K562 (cell line): ENCODE data around the gene REEP2. TPM values are rescaled to one million over a fixed set of nuclear protein-coding genes. Genes with fewer than 3 reads are reported as not detected.

Experiments
- ADNP ChIP-seq: fragments of 200-800 bp; sonication (Bioruptor generic); IDR thresholded peaks from 2 replicates; pipeline ENCODE4 v1.6.1; 2016; ENCODE audit warnings: missing genetic modification characterization, missing compliant biosample characterization
- CBFA2T2 ChIP-seq: fragments of 450-650 bp; conservative IDR thresholded peaks from 2 replicates; pipeline ENCODE4 v1.6.1; 2017; ENCODE audit warnings: mild to moderate bottlenecking
- CBX2 ChIP-seq: fragments of 200-600 bp; sonication (generic); IDR thresholded peaks from one replicate; pipeline ENCODE4 v1.6.1; 2012; ENCODE audit warnings: mild to moderate bottlenecking, low read length, inconsistent platforms; ENCODE audit not compliant: insufficient read depth, poor library complexity, severe bottlenecking
- CEBPB ChIP-seq: fragments of 450-650 bp; IDR thresholded peaks from 2 replicates; pipeline ENCODE4 v1.6.1; 2016; ENCODE audit warnings: missing genetic modification characterization, missing compliant biosample characterization
- E2F3 ChIP-seq: fragments of 250-450 bp; sonication (Bioruptor Pico); IDR thresholded peaks from 2 replicates; pipeline ENCODE4 v1.4.0; 2020; ENCODE audit warnings: mild to moderate bottlenecking
- ELF1 ChIP-seq: fragments of 200-800 bp; sonication (Bioruptor generic); IDR thresholded peaks from 2 replicates; pipeline ENCODE4 v1.6.1; 2016; ENCODE audit warnings: missing genetic modification characterization, missing compliant biosample characterization
- FOSL1 ChIP-seq: fragments of 200-800 bp; sonication (Bioruptor generic); conservative IDR thresholded peaks from 2 replicates; pipeline ENCODE4 v1.6.1; 2016; ENCODE audit warnings: missing genetic modification characterization, missing compliant biosample characterization
- HNRNPK ChIP-seq: fragments of 200-400 bp; formaldehyde crosslinking; IDR thresholded peaks from one replicate; pipeline ENCODE4 v1.6.1; 2018; ENCODE audit warnings: mild to moderate bottlenecking, low read depth, low read length; ENCODE audit not compliant: poor library complexity, severe bottlenecking
- KAT8 ChIP-seq: fragments of 450-650 bp; IDR thresholded peaks from 2 replicates; pipeline ENCODE4 v1.6.1; 2016; ENCODE audit warnings: low read depth, mild to moderate bottlenecking
- KDM1A ChIP-seq, 2 experiments: fragments of 450-650 bp; IDR thresholded peaks; 2 replicates each; pipeline ENCODE4 v1.6.1; 2016; ENCODE audit warnings: mild to moderate bottlenecking in 2 of 2
- MAZ ChIP-seq, 2 experiments: fragments of 450-650 bp in 1 of 2; sonication (generic) in 1 of 2; formaldehyde crosslinking; IDR thresholded peaks in 1 of 2; conservative IDR thresholded peaks in 1 of 2; 2 replicates each; pipeline versions ENCODE4 v1.4.0 to v1.5.0; 2020; ENCODE audit warnings: mild to moderate bottlenecking in 1 of 2, missing genetic modification reagents in 1 of 2
- MCM2 ChIP-seq: fragments of 450-650 bp; IDR thresholded peaks from 2 replicates; pipeline ENCODE4 v1.6.1; 2017; ENCODE audit warnings: low read depth, mild to moderate bottlenecking
- NFE2L1 ChIP-seq: fragments of 450-650 bp; IDR thresholded peaks from 2 replicates; pipeline ENCODE4 v1.6.1; 2016; ENCODE audit warnings: missing genetic modification characterization, low read depth, mild to moderate bottlenecking, missing compliant biosample characterization, moderate library complexity, borderline replicate concordance
- RCOR1 ChIP-seq, 2 experiments: IDR thresholded peaks; 2 replicates each; pipeline ENCODE4 v1.6.1; 2012; ENCODE audit warnings: low read depth in 2 of 2, low read length in 2 of 2, borderline replicate concordance in 1 of 2, improper control_type of control experiment in 1 of 2
- SPI1 ChIP-seq: IDR thresholded peaks from 2 replicates; pipeline ENCODE4 v1.6.1; 2011; ENCODE audit warnings: low read depth, low read length, control low read depth, borderline replicate concordance
- TAF1 ChIP-seq: IDR thresholded peaks from 2 replicates; pipeline ENCODE4 v1.6.1; 2011; ENCODE audit warnings: mild to moderate bottlenecking, low read length, moderate library complexity; ENCODE audit not compliant: insufficient read depth, control insufficient read depth, severe bottlenecking; ENCODE audit errors: extremely low read depth
- TBP ChIP-seq: optimal IDR thresholded peaks from 2 replicates; pipeline ENCODE3; 2011; ENCODE audit warnings: low read depth, low read length, improper control_type of control experiment
- ZNF253 ChIP-seq: fragments of 250-450 bp; sonication (Bioruptor Pico); conservative IDR thresholded peaks from 2 replicates; pipeline ENCODE4 v1.6.1; 2021; ENCODE audit warnings: mild to moderate bottlenecking
- ZNF717 ChIP-seq: fragments of 250-450 bp; sonication (Bioruptor Pico); IDR thresholded peaks from 2 replicates; pipeline ENCODE4 v1.5.0; 2021
- polyA plus RNA-seq, 8 experiments: library from polyadenylated mRNA; depleted of rRNA in 4 of 8; stranded (reverse) in 5 of 8; unstranded in 3 of 8; fragments of >200 nt; fragmentation: Nextera tagmentation in 2 of 8; fragmentation: Illumina TruSeq in 1 of 8; extraction: Ambion mirVana in 2 of 8; extraction: Trizol in 1 of 8; gene quantifications; 2 replicates each; pipeline versions ENCODE4 v1.2.1 to v1.2.3, GENCODE V29; 2011 to 2014; ENCODE audit warnings: inconsistent platforms in 1 of 8, missing spikeins in 1 of 8
- total RNA-seq, 7 experiments: library from RNA; depleted of rRNA in 6 of 7; stranded (reverse); fragments of >200 nt in 6 of 7; fragmentation: Illumina TruSeq in 2 of 7; extraction: Trizol in 2 of 7; gene quantifications; 2 replicates each; pipeline versions ENCODE4 v1.2.1 to v1.2.3, GENCODE V29; 2011 to 2021; ENCODE audit warnings: low replicate concordance in 1 of 7
- TF ChIP-seq, protein P1 (sequence below): fragments of 250-450 bp; sonication (Bioruptor Pico); IDR thresholded peaks from 2 replicates; pipeline ENCODE4 v1.8.0; 2021; ENCODE audit warnings: moderate library complexity, mild to moderate bottlenecking, inconsistent platforms
- TF ChIP-seq, protein P2 (sequence below): sonication (generic); formaldehyde crosslinking; IDR thresholded peaks from 2 replicates; pipeline ENCODE4 v1.8.0; 2022; ENCODE audit warnings: mild to moderate bottlenecking, missing genetic modification reagents
- TF ChIP-seq, protein P3 (sequence below): fragments of 450-650 bp; formaldehyde crosslinking; IDR thresholded peaks from 2 replicates; pipeline ENCODE4 v1.4.0; 2020; ENCODE audit warnings: mild to moderate bottlenecking, moderate library complexity
- TF ChIP-seq, protein P4 (sequence below): fragments of 250-450 bp; sonication (Bioruptor Pico); IDR thresholded peaks from 2 replicates; pipeline ENCODE4 v1.5.0; 2020; ENCODE audit warnings: mild to moderate bottlenecking, borderline replicate concordance

Gene REEP2
- total and polyA plus RNA-seq, 9 of the 15 experiments (the other 6 are each of a cell fraction or from before 2014, with no cell fraction given): 0.03 to 1.1 (median 0.12) TPM; not detected in 1

DNA sequence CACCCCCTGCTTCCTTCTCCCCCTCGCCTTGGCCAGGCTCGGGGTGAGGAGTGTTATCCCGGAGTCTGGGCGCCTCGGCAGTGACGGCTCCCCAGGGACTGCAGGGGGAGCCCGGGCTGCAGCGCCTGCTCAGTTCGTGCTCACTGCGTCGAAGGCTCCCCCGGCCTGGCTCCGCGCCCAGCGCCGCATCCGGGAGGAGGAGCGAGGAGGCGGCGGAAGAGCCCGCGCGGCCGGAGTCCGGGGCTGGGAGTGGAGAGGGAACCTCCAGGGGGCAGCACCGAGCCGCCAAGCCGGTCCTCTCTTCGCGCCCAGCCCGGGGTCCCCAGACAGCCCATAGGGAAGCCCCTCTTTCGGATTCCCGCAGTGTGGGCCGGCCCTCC lies 25.1 kb downstream of the REEP2 start (continued):
- TF ChIP-seq, protein P1, sequence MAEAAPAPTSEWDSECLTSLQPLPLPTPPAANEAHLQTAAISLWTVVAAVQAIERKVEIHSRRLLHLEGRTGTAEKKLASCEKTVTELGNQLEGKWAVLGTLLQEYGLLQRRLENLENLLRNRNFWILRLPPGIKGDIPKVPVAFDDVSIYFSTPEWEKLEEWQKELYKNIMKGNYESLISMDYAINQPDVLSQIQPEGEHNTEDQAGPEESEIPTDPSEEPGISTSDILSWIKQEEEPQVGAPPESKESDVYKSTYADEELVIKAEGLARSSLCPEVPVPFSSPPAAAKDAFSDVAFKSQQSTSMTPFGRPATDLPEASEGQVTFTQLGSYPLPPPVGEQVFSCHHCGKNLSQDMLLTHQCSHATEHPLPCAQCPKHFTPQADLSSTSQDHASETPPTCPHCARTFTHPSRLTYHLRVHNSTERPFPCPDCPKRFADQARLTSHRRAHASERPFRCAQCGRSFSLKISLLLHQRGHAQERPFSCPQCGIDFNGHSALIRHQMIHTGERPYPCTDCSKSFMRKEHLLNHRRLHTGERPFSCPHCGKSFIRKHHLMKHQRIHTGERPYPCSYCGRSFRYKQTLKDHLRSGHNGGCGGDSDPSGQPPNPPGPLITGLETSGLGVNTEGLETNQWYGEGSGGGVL (CRISPR knock-in tag): no peak
- TF ChIP-seq HNRNPK (peak; percentile 26), CEBPB (tag) (no peak), FOSL1 (tag) (0 out of 2 replicates have a peak, but pooled peaks have one; percentile 42), E2F3 (CRISPR knock-in tag) (peak; percentile 80), ZNF253 (CRISPR knock-in tag) (no peak), KAT8 (no peak), CBFA2T2 (no peak), MAZ (CRISPR knock-in tag; conservative IDR thresholded peaks at IDR 0.05 in 1 of 2, IDR thresholded peaks at IDR 0.05 in 1 of 2) (peak; percentile 64 to 87), ZNF717 (CRISPR knock-in tag) (no peak), SPI1 (0 out of 2 replicates have a peak, but pooled peaks have one; percentile 6), TBP (no peak), ADNP (no peak), CBX2 (no peak), MCM2 (no peak), TAF1 (no peak), RCOR1 (IDR thresholded peaks at IDR 0.05; ENCODE audit: borderline replicate concordance in 1 of 2, low read depth in 2 of 2, low read length in 2 of 2) (peak in 1 of 2 experiments; percentile 78; a peak in 3 of 4 replicates), NFE2L1 (no peak), ELF1 (peak; percentile 33), KDM1A (IDR thresholded peaks at IDR 0.05) (no peak)
- TF ChIP-seq, protein P2, sequence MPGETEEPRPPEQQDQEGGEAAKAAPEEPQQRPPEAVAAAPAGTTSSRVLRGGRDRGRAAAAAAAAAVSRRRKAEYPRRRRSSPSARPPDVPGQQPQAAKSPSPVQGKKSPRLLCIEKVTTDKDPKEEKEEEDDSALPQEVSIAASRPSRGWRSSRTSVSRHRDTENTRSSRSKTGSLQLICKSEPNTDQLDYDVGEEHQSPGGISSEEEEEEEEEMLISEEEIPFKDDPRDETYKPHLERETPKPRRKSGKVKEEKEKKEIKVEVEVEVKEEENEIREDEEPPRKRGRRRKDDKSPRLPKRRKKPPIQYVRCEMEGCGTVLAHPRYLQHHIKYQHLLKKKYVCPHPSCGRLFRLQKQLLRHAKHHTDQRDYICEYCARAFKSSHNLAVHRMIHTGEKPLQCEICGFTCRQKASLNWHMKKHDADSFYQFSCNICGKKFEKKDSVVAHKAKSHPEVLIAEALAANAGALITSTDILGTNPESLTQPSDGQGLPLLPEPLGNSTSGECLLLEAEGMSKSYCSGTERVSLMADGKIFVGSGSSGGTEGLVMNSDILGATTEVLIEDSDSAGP (CRISPR knock-in tag): peak; percentile 58; the same call in 1 of the 2 replicates
- TF ChIP-seq, protein P3, sequence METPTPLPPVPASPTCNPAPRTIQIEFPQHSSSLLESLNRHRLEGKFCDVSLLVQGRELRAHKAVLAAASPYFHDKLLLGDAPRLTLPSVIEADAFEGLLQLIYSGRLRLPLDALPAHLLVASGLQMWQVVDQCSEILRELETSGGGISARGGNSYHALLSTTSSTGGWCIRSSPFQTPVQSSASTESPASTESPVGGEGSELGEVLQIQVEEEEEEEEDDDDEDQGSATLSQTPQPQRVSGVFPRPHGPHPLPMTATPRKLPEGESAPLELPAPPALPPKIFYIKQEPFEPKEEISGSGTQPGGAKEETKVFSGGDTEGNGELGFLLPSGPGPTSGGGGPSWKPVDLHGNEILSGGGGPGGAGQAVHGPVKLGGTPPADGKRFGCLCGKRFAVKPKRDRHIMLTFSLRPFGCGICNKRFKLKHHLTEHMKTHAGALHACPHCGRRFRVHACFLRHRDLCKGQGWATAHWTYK (CRISPR knock-in tag): no peak; the same call in 1 of the 2 replicates
- TF ChIP-seq, protein P4, sequence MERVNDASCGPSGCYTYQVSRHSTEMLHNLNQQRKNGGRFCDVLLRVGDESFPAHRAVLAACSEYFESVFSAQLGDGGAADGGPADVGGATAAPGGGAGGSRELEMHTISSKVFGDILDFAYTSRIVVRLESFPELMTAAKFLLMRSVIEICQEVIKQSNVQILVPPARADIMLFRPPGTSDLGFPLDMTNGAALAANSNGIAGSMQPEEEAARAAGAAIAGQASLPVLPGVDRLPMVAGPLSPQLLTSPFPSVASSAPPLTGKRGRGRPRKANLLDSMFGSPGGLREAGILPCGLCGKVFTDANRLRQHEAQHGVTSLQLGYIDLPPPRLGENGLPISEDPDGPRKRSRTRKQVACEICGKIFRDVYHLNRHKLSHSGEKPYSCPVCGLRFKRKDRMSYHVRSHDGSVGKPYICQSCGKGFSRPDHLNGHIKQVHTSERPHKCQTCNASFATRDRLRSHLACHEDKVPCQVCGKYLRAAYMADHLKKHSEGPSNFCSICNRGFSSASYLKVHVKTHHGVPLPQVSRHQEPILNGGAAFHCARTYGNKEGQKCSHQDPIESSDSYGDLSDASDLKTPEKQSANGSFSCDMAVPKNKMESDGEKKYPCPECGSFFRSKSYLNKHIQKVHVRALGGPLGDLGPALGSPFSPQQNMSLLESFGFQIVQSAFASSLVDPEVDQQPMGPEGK (CRISPR knock-in tag): no peak
